CD4-positive, alpha-beta T cell treated with Interleukin-17A for 4 hours (primary cell): Measurements from ENCODE around the gene BACH1.
"Not testable (repeated sequence)": the region's sequence is repeated elsewhere in the genome, so short reads cannot be mapped to it uniquely, and the experiment has no call there.

ENCODE experiments used
- DNase-seq: peaks from one replicate; pipeline ENCODE4 v3.0.0-alpha.2; 2020; ENCODE audit warnings: mixed read lengths

The BACH1 gene

DNA sequence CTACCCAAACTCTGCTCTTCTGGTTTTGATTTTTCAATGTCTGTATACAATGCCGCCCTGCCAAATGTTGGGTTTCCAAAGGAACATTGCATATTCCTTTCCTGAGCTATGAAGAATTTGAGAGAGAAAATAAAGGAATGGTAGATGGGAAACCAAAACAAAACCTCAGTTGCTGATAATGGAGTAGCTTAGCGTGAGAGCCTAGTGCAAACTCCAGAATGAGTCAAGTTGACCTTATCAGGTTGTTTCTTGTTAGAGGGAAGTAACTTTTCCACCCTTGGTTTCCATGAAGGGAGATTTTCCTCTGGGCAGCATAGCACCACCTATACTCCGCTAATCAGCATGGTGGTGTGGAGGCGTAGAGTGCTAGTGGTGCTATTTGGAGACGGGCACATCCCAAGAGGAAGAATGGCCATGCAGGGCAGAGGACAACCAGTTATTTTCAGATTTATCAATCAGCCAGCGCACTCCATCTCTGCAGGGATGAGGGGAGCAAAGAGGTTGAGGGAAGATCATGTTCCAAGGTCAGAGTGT, 51.6 kb downstream of the BACH1 start:
- no peak for DNase-seq

DNA sequence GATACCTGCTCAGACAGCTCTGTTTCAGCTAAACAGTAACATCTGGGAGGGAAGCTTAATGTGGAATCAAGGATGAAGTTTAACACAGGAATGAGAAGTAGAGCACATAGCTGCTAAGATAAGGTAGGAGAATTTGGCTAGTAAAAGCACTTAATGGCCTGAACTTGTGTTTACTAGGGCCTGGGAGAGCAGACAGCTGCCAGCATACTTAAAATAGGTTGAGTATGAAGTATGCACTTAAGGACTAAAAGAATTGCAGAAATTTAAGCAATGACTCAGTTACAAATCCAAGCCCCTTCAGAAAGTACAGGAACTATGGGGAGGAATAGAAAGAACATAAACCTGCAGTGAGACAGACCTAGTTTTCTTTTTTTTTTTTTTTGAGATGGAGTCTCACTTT, 53.0 kb downstream of the BACH1 start:
- no peak for DNase-seq

DNA sequence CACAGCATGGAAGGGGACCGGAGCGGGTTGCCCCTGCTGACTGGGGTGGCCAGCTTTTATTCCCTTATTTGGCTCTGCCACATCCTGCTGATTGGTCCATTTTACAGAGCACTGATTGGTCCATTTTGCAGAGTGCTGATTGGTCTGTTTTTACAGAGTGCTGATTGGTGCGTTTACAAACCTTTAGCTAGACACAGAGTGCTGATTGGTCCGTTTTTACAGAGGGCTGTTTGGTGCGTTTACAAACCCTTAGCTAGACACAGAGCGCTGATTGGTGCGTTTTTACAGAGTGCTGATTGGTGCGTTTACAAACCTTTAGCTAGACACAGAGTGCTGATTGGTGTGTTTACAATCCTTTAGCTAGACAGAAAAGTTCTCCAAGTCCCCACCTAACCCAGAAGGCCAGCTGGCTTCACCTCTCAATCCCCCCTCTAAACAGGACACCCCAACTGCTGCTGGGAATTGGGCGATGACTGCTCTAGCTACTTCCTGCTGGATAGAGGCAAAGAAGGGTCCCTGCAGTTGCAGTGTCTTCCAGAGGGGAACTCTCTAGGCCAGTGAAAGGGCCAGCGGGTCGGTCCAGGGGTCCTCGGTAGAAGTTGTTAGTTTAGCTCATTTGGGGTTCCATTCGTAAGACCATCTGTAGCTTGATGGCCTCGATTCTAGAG, 56.5 kb downstream of the BACH1 start:
- DNase-seq = not testable (repeated sequence)

DNA sequence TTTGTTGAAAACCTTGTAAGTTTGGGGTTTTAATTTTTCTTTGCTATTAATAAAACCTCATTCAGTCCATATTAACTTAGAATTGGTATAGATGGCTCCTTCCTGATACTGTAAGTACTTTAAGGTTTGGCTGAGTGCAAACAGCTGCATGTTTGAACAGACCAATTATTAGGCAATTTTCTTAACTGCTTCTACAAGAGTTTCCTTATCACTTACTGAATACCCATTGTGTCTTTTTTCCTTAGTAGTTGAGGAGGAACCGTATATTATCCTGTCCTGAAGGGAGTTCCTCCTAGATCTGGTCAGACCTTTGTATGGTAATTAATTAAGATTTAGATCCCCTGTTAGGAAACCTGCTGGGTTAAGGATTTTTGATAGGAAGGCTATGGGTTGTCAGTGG, 57.6 kb downstream of the BACH1 start:
- not testable (repeated sequence) for DNase-seq

DNA sequence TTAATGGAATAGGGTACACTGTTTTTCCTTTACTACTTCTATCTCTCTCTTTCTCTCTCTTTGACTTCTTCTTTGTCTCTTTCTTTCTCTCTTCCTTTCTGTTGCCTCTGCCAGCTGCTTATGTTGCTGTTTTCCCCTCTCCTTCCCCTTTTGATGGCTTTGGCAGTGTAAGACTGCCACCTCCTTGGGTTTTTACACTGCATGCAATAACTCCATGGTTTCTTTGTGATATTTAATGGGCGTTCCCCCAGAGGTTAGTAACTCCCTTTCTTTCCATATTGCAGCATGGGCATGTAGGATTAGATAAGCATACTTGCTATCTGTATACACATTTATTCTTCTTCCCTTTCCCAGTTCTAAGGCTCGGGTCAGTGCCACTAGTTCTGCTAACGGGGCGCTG, 58.1 kb downstream of the BACH1 start:
- not testable (repeated sequence) for DNase-seq

DNA sequence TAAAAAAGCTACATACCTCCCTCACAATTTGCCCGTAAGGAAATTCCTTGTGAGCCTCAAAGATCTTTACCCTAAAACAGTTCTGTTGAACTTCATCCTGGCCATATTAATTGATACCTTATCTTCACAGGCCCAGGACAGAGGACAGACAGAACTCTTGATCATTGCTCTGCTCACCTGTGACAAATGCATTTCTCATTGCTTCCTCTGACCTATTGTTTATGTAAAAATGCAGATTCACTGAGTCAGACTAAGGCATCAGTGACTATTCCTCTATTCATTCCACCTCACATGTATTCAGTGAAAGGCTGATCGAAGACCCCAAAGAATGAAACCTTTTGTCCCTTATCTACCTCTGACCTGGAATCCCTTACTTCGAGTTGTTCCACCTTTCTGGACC, 61.0 kb downstream of the BACH1 start:
- no peak for DNase-seq

DNA sequence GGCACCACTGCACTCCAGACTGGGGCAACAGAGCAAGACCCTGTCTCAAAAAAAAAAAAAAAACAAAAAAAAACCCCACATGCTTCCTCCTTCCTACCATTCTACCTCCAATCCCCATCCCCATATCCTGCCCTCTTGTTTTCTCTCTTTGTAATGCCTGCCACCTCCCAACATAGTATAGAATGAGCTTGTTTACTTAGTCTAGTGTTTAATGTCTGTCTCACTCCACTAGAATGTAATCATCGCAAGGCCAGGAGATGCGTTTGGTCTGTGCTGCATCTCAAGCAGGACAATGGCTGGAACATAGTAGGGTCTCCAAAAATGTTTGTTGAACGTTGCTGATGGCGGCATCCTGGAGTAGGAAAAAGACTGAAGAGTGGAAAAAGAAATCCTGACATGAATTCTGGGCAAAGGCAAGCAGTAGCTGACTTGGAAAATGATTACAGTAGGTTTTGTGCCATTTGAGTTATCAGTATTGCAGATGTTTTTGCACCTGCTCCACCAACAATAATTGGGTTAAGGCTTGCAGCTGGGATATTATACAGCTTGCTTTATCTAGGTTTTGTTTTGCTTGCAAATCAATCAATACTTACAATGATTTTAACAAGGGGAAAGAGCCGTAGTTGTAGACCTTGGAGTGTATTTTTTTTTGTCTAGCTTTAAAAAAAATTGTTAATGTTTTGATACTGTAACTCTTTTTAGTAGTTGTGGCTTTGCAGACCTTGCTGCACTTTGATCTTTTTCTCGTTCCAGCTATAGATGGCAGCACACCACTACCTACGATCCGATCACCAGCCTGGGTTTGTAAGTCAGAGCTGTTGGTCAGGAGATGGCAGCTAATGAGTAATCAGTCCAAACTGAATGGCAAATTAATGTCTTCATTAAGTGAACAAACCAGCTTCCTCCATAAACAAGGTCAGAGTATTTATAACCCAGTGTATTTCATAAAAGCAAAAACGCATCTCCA, 62.4 kb downstream of the BACH1 start:
- no peak for DNase-seq

DNA sequence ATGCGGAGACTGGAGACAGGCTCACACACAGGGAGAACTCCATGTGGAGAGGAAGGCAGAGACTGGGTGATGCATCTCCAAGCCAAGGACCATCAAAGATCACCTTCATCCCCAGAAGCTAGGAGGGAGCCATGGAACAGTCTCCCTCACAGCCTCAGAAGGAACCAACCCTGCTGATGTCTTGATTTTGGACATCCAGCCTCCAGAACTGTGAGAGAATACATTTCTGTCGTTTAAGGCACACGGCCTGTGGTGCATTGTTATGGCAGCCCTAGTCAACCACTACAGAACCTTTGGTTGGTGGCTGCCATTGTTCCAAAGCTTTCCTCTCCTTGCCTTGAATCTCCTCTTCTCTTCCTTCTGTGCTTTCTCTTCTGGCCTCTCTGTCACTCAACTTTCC, 64.0 kb downstream of the BACH1 start:
- DNase-seq = no peak

DNA sequence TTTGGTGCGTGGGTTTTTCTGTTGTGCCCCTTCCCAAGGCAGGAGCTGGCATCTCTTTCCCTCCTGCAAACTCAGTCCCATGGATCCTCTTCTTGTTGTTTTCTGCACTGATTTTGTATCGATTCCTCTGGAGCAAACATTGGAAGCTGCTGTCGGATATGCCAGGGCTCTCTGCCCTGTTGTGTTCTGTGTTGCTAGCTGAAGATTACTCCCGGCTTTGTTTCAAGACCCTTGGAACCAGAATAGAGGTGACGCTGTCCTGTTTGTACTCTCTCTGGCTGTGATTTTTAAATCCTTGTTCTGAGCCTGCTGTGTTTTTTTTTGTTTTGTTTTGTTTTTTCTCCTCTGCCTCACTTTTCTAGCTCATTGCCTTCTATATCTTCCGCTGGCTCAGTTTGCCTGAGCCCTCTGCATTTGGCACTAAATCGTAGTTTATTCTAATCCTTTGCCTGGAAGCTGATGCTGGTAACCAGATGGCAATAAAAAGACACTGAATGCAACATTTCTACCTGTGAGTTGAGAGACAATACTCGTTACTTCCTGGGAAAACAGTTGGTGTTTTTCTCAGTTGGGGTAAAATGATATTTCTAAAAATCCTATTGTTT, 67.0 kb downstream of the BACH1 start:
- DNase-seq = no peak

DNA sequence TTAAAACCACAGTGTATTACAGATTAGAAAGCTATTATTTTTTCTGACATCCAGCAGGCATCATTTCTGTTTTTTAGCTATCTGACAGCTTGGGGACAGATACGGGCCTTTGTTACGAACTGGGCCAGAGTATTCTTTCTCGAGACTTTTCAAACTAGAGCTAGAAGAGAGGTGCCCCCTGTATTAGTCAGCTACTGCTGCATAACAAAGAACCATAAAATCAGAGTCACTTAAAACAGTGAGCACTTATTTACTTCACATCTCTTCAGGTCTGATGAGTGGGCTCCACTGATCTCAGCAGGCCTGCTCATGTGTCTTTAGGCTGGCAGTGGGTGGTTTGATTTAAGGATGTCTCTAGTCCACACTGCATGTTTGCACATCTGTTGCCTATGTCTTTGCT, 67.8 kb downstream of the BACH1 start:
- DNase-seq = no peak

DNA sequence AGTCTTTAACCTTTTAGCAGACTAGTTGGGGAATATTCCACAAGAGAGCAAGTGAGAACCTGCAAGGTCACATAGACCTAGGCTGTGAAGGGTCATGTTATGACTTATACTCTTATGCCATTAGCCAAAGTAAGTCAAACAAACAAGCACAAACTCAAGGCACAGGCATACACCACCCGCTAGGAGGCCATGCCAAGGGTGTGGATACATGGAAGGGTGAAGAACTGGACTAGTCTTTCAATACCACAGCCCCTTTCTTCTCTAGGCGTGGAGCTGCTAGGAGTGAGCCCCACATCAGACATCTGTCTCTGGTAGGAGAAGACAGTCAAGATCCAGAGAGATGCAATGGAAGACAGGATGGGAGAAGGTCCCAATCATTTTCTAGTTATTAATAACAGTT, 68.6 kb downstream of the BACH1 start:
- DNase-seq = no peak

DNA sequence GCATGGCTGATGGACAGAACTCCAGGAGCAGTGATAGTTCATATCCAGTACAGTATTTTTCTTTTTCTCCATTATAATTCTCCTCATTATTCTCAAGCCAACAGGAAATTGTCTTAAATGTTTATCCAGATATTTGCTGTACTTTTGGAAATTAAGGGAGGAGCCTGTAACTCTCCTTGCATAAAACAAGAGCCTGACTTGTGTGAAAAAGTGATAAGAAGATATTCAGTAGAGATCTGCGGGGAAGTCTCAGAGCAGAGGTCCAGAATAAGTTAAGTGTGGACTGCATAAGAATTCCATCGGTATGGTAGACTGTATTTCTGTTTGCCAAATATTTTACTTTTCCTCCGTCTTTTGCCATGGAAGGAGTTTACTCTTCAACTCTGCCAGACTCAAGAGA, 70.2 kb downstream of the BACH1 start:
- no peak for DNase-seq

DNA sequence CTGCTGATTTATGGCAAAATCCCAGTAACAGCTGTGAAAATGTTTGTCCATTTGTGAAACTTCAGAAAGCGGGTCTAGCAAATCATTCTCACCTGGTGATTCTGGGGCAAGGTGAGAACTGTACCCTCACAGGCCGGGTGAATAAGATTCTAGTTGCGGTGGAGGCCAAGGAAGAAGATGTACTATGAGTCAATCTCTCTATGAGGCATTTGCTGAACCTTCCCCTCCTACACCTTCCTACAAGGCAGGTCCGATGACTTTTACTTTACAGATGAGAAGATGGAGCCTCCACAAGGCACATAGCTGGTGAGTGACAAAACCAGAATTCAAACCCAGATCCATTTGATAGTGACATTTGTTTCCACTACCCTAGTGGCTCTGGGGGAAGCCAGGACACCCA, 72.7 kb downstream of the BACH1 start:
- no peak for DNase-seq

DNA sequence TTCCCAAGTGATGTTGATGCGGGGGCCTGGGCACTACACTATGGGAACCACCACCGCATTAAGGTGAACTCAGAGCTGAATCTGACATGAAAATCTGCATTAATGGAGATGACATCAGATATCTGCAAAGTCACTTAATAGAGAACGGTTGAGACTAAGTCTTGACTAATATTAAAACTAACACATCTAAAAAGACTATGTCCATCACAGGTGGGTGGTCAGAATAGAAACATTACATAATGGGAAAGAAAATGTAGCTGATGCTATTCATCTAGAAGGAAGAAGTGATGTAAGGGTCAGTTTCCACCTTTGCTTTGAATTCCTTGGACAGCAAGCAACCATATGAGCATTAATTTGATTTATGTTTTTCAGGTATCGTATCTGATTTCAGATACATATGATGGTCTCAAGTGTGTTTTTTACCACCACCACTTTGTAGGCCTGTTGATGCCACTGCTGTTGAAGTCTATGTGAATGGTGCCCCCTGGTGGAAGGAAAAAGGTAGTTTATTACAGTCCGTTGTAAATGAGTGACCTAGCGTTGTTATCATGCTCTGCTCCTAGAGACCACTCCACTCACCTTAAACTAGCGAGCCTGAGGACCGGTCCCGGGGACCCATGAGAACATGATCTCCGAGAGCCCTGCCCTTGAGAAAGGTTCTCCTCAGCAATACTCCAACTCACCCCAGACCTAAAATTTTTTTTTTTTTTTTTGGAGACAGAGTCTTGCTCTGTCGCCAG, 73.5 kb downstream of the BACH1 start:
- DNase-seq = peak; percentile 70

DNA sequence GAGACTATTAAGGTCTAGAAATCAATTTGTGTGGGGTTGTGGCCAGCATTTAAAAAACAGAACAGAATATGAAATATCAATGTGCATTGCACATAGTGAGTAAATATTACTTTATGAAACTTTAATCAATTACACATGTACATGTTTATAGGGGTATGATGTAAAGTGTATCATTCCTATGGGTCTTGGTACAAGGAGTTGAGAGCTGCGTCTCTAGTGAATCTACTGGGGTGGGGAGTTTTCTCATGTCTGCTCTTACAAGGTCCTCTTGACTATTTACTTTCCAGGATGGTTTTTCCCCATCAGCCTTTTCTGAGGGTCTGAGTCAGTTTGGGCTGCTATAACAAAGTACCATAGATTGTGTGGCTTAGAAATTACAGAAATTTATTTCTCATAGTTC, 75.8 kb downstream of the BACH1 start:
- DNase-seq = no peak

DNA sequence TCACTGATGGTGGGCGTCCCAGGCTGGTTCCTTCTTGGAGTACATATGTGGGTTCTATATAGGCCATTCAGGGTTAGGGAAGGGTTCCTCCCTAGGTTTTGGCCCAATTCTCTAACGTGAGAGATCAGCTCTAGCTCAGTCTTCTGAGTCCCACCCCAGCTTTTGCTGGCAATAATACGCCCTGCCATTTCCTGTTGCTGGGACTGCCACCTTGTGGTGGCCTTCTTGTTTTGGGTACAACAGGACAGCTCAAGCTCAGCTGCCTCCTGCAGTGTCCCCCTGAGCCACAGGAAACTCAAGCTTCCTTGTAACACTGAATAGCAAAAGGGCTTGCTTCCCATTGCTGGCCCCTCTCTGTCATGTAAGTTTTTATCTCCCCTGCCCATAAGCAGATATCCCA, 77.8 kb downstream of the BACH1 start:
- peak; percentile 61 for DNase-seq

DNA sequence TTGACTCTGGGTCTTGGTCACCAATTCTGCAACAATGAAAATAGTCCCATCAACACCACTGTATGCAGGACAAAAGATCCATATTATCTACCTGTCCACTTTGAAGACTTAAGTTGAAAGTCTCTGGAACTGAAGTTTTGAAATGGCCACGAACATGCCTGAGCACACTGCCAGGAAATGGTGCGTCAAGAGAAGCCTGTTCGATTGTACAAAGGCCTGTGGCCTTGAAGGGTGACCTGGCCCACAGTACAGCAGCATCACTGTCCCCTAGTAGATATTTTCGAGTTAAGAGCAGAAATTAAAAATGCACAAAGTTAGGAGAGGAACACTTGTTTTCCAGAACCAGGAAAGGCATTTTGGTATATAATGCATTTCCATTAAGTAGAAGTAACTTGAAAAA, 78.5 kb downstream of the BACH1 start:
- no peak for DNase-seq

DNA sequence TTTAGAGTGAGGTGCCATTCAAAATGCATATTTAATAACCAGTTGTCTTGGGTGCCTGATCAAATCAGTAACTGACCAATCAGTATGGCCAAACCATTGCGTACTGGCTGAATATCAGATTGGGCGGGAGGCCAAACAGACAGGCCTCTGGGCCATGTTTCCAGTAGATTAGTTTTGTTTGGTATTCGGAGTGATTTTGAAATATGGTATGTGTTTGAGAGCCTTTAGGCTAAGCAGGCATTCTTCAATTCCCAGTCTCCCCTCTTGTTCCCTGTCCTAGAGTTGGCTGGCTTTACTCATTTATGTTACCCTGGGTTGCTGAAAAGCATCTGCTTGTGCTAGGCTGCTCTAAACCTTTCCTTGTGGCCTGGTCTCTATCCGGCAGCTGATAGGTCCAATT, 80.1 kb downstream of the BACH1 start:
- no peak for DNase-seq

DNA sequence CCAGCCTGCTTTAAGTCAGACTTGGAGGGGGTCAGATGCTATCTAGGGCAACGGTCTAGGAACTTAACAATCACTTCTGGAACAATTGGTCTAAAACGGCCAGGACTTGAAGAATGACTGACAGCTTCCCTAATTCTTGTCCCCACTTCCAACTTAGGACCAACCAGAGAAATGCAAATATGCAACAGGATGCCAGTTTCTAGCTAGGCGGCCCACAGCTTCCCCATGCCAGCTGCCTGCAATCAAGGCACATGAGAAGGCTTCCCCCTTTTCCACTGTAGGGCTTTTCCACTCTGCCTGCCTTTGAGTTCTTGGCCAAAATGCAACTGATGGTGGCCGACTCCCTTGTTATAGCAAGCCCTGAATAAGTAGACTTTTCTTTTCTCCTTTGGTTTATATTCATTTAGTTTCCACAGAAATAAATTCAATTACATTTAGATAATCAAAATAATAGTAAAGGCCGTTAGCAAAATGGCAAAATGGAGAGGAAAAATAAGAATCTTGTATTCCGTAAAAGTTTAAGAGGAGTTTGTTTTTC, 80.9 kb downstream of the BACH1 start:
- DNase-seq = no peak

DNA sequence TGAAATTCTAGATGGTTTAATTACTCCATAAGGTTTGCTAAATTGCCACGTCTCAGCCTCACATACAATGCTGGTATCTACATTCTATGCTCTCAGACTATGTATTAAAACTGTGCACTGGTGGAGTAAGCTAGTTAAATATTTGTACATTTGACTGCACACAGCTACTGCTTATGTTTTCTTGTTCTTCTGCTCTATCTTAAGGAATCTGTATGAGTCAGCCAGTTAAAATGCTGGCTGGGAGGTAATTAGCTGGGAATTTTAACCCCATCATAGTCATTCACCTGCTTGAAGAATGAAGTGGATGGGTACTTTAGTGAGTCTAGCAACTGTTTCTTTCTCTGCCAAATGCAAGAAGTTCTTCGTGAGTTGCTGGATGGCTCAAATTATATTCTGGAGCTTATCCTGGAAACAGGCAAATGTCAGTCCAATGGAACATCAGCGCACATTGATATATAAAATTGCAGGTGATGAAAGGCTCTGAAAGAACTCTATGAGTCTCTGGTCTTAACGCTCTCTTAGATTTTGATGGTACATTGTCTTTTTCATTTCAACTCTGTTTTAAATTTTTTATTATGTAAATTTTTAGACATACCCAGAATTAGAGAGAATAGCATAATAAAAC, 83.4 kb downstream of the BACH1 start:
- DNase-seq = no peak

DNA sequence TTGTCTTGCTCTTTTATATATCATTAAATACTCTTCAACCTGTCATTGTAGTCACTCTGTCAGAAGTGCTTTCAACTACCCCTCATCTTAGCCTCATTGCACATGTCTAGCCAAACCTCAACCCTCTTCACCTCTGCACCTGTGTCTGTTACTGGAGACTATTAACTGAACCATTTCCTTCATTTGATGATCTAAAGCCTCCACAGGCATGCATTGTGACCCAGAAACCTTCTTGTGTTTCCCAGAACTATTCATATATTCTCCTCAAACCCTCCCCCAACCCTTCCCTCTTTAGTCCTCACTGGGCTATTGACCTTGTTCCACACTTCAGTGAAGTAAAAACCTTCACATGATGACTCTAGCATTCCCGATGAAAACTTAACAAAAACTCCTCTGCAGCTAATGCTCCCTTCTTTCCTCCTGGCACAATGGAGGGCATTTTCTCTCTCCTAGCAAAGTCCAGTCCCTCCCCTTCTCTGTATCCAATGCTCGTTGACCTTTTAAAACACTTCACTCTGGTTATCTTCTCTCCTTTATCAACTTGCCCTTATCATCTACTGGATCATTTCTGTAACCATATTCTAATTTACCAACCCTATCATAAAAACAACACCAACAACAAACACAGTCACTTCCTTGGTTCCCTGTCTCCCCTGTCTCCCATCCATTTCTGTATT, 86.1 kb downstream of the BACH1 start:
- DNase-seq = no peak
